Epithelial cell of proximal tubule (primary cell): ENCODE results near the gene TOMM22. TPM values are rescaled to one million over a fixed set of nuclear protein-coding genes. Genes with fewer than 3 reads are reported as not detected.

ENCODE experiments used
- DNase-seq: peaks from one replicate; pipeline ENCODE4 v3.0.0-alpha.2; 2011; ENCODE audit warnings: low read depth
- H3K4me3 ChIP-seq: 2 replicates; pipeline ENCODE4 v1.5.1; 2011; ENCODE audit warnings: low read depth, mild to moderate bottlenecking, low read length
- total RNA-seq: library from RNA; depleted of rRNA; stranded (reverse); fragments of >200 nt; gene quantifications from 2 replicates; pipeline ENCODE4 v1.2.3, GENCODE V29; 2015
- TF ChIP-seq, protein P1 (sequence below): conservative IDR thresholded peaks from 2 replicates; pipeline ENCODE4 v1.5.1; 2012; ENCODE audit warnings: low read depth, mild to moderate bottlenecking, low read length

The TOMM22 gene
- total RNA-seq, 1 donor from 2014 or later: 67.6 TPM

DNA sequence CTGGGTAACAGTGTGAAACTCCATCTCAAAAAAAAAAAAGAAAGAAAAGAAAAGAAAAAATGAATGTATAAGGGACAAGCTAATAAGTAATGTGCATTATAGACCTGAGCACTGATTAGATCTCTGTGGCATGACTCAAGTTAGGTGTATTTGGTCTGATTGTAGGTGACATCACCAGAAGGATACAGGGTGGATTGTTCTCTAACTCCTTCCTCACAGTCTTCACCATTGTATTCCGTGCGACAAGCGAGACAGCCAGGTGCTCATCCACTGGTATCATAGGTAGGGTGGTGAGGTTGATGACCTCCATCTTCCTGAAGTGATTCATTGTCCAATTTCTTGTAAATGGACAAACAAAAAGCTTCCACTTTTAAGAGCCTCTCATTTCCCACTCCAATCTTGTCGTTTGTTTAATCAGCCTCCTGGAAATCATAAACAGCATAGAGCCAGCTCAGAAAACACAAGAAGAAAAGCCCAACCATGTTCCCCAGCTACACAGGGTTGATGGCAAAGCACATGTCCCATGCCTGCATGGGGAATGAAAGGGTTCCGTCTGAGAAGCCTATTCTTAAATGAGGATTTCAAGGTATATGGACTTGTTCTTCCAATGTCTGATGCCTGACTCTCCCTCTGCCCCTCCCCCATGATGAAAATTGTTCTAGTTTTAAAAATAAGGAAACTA, 31.8 kb upstream of the TOMM22 start:
- DNase-seq: no peak
- TF ChIP-seq, protein P1, sequence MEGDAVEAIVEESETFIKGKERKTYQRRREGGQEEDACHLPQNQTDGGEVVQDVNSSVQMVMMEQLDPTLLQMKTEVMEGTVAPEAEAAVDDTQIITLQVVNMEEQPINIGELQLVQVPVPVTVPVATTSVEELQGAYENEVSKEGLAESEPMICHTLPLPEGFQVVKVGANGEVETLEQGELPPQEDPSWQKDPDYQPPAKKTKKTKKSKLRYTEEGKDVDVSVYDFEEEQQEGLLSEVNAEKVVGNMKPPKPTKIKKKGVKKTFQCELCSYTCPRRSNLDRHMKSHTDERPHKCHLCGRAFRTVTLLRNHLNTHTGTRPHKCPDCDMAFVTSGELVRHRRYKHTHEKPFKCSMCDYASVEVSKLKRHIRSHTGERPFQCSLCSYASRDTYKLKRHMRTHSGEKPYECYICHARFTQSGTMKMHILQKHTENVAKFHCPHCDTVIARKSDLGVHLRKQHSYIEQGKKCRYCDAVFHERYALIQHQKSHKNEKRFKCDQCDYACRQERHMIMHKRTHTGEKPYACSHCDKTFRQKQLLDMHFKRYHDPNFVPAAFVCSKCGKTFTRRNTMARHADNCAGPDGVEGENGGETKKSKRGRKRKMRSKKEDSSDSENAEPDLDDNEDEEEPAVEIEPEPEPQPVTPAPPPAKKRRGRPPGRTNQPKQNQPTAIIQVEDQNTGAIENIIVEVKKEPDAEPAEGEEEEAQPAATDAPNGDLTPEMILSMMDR: no peak

DNA sequence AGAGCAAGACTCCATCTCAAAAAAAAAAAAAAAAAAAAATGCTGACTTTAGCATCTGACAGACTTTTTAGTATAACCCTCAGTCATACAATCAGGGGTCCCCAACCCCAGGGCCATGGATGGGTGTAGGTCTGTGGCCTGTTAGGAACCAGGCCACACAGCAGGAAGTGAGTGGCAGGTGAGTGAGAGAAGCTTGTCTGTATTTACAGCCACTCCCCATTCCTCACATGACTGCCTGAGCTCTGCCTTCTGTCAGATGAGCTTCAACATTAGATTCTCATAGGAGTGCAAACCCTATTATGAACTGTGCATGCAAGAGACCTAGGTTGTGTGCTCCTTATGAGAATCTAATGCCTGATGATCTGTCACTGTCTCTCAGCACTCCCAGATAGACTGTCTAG, 28.9 kb upstream of the TOMM22 start:
- DNase-seq: no peak
- TF ChIP-seq, protein P1: no peak
- H3K4me3 ChIP-seq: no peak overlapping the region

More for the DNA sequence above, 31.8 kb upstream of the TOMM22 start:
- H3K4me3 ChIP-seq: no peak overlapping the region

- no peak for DNase-seq
- no peak overlapping the region for H3K4me3 ChIP-seq
- TF ChIP-seq, protein P1: no peak
Measured at GRCh38 chr22:38653741-38654140, 28.0 kb upstream of the TOMM22 start.

DNA sequence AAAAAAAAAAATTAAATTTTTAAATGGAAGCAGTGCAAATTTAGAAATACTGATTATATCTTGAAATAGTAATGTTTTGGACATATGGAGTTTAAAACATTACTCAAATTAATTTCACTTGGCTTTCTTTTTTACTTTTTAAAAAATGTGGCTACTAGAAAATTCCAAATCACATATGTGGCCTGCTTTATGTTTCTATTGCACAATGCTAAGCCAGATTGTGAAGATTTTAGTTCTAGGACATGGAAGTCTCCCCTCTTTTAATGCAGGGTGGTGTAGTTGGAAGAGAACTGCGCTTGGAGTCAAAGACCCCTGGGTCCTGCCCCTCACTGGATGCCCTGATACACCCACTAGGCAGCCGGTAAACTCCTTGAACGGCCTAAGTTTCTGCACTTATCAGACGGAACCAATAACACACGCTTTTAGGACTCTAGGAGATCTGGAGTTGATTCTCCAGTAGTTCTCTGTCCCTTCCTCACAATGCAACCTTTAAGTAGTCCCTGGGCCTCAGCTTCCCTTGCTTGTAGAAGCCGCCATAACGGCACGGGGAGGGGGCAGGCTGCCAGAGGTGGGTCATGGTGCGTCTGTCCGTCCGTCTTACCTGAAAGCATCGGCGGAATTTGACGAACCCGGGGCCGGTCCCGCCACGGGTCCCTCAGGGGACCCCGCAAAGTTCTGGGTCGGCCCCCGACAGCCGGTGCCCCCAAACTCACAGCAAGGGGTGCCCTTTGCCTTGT, 26.1 kb upstream of the TOMM22 start:
- peak overlapping the region; percentile 96 for H3K4me3 ChIP-seq
- DNase-seq: no peak
- TF ChIP-seq, protein P1: no peak

- TF ChIP-seq, protein P1: no peak
- no peak for DNase-seq
Measured at GRCh38 chr22:38656256-38657044, 25.3 kb upstream of the TOMM22 start, which contains the start of the genes CBY1 and FAM227A. Gene CBY1 (plus strand): TSS chr22:38656638. CDS start chr22:38668055, 11,417 bp downstream. Gene FAM227A (minus strand): TSS chr22:38656392. CDS start chr22:38650168, 6,224 bp downstream.

GRCh38 chr22:38657045-38657909, 24.5 kb upstream of the TOMM22 start:
- TF ChIP-seq, protein P1: no peak
- peak overlapping the region; percentile 96 for H3K4me3 ChIP-seq
- DNase-seq: no peak

More at GRCh38 chr22:38656256-38657044, 25.3 kb upstream of the TOMM22 start, which contains the start of the genes CBY1 and FAM227A:
- H3K4me3 ChIP-seq: peak within 1 kb of the TSS; percentile 96
